Measurements from ENCODE around the gene PNLIPRP2. TPM values are rescaled to one million over a fixed set of nuclear protein-coding genes. Genes with fewer than 3 reads are reported as not detected.

The PNLIPRP2 gene
- total and polyA plus RNA-seq, 2 of the 8 experiments (the other 6 are each of a cell fraction or from before 2014, with no cell fraction given) = 0.11 TPM; not detected in 1

DNA sequence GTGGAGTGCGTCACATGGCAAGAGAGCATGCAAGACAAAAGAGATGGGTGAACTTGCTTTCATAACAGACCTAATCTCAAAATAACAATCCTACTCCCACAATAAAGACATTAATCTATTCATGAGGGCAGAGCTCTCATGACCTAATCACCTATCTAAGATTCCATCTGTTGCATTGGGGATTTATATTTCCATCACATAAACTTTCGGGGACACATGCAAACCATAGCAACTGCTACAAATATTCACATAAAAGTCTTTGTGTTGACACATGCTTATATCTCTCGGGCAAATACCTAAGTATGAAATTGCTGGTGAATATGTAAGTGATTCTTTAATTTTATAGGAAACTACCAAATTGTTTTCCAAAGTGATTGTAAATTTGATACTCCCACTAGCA, 46.0 kb upstream of the PNLIPRP2 start (continued):
- no peak for TF ChIP-seq CBX8 (IDR thresholded peaks at IDR 0.05; ENCODE audit: borderline replicate concordance, low read depth, low read length)
- no peak for TF ChIP-seq RNF2 (IDR thresholded peaks at IDR 0.05; ENCODE audit: borderline replicate concordance, low read depth, low read length, missing control alignments, poor library complexity, severe bottlenecking)
- TF ChIP-seq, protein P1, sequence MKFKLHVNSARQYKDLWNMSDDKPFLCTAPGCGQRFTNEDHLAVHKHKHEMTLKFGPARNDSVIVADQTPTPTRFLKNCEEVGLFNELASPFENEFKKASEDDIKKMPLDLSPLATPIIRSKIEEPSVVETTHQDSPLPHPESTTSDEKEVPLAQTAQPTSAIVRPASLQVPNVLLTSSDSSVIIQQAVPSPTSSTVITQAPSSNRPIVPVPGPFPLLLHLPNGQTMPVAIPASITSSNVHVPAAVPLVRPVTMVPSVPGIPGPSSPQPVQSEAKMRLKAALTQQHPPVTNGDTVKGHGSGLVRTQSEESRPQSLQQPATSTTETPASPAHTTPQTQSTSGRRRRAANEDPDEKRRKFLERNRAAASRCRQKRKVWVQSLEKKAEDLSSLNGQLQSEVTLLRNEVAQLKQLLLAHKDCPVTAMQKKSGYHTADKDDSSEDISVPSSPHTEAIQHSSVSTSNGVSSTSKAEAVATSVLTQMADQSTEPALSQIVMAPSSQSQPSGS (IDR thresholded peaks at IDR 0.05; ENCODE audit: low read length) = no peak
- TF ChIP-seq, protein P2, sequence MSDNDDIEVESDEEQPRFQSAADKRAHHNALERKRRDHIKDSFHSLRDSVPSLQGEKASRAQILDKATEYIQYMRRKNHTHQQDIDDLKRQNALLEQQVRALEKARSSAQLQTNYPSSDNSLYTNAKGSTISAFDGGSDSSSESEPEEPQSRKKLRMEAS (IDR thresholded peaks at IDR 0.05) = no peak
- no peak for TF ChIP-seq SP2 (IDR thresholded peaks at IDR 0.05; ENCODE audit: low read length)
